Common myeloid progenitor, CD34-positive (primary cell): Measurements from ENCODE around the gene ATP8A2.

Source experiments
- CTCF ChIA-PET: fragments of 350-600 bp; sonication (Branson Sonifier 250); formaldehyde crosslinking; loops from one replicate; lab custom pipeline; 2021; ENCODE audit warnings: antibody characterized with exemption; lab: Charles Lee
- POLR2A ChIA-PET: fragments of 350-600 bp; sonication (Branson Sonifier 250); formaldehyde crosslinking; loops from one replicate; lab custom pipeline; 2021; ENCODE audit warnings: antibody characterized with exemption; lab: Charles Lee
- DNase-seq, 3 donors: peaks; one replicate each; pipeline versions ENCODE4 v3.0.0 to v3.0.0-alpha.2; 2013
- H3K27ac ChIP-seq, 2 experiments: 1 replicate in 1 of 2; 2 replicates in 1 of 2; pipeline ENCODE4 v1.7.0; 2013; ENCODE audit warnings: inconsistent platforms in 2 of 2, low read length in 2 of 2, mild to moderate bottlenecking in 2 of 2, low read depth in 1 of 2, moderate library complexity in 1 of 2; ENCODE audit not compliant: severe bottlenecking in 2 of 2, insufficient read depth in 1 of 2, poor library complexity in 1 of 2
- H3K27me3 ChIP-seq, 5 experiments: replicated peaks in 2 of 5; 1 replicate in 3 of 5; 2 replicates in 2 of 5; pipeline versions ENCODE4 v1.6.1 to v1.7.0; 2013; ENCODE audit warnings: low read length in 4 of 5, mild to moderate bottlenecking in 2 of 5, moderate library complexity in 2 of 5, inconsistent platforms in 1 of 5; ENCODE audit not compliant: insufficient read depth in 5 of 5, control insufficient read depth in 4 of 5
- H3K36me3 ChIP-seq, 4 experiments: 1 replicate in 2 of 4; 2 replicates in 2 of 4; pipeline versions ENCODE4 v1.6.1 to v1.7.0; 2013; ENCODE audit warnings: low read length in 3 of 4, control low read depth in 1 of 4, mild to moderate bottlenecking in 1 of 4; ENCODE audit not compliant: control insufficient read depth in 4 of 4, insufficient read depth in 4 of 4
- H3K4me1 ChIP-seq, 4 experiments: 1 replicate in 3 of 4; 2 replicates in 1 of 4; pipeline versions ENCODE4 v1.6.1 to v1.7.1; 2013; ENCODE audit warnings: low read length in 3 of 4, mild to moderate bottlenecking in 3 of 4, control low read depth in 1 of 4, inconsistent platforms in 1 of 4, moderate library complexity in 1 of 4; ENCODE audit not compliant: control insufficient read depth in 4 of 4, insufficient read depth in 4 of 4; ENCODE audit errors: control extremely low read depth in 1 of 4
- H3K4me3 ChIP-seq, 7 experiments: 1 replicate in 4 of 7; 2 replicates in 3 of 7; pipeline versions ENCODE4 v1.5.1 to v1.7.0; 2013; ENCODE audit warnings: mild to moderate bottlenecking in 7 of 7, low read length in 6 of 7, moderate library complexity in 6 of 7, inconsistent platforms in 2 of 7, low read depth in 2 of 7, control low read depth in 1 of 7; ENCODE audit not compliant: insufficient read depth in 4 of 7, control insufficient read depth in 1 of 7; ENCODE audit errors: extremely low read depth in 1 of 7
- H3K9me3 ChIP-seq, 5 experiments: 1 replicate in 4 of 5; 2 replicates in 1 of 5; pipeline versions ENCODE4 v1.6.1 to v1.7.1; 2013; ENCODE audit warnings: low read length in 4 of 5, mild to moderate bottlenecking in 2 of 5, inconsistent platforms in 1 of 5, low read depth in 1 of 5, moderate library complexity in 1 of 5; ENCODE audit not compliant: control insufficient read depth in 4 of 5, insufficient read depth in 2 of 5; ENCODE audit errors: control extremely low read depth in 1 of 5
- WGBS: methylation state at CpG from one replicate; pipeline ENCODE4 v1.1.5; 2013; ENCODE audit not compliant: insufficient coverage; 5-methylcytosine and 5-hydroxymethylcytosine counted together

Gene ATP8A2

DNA sequence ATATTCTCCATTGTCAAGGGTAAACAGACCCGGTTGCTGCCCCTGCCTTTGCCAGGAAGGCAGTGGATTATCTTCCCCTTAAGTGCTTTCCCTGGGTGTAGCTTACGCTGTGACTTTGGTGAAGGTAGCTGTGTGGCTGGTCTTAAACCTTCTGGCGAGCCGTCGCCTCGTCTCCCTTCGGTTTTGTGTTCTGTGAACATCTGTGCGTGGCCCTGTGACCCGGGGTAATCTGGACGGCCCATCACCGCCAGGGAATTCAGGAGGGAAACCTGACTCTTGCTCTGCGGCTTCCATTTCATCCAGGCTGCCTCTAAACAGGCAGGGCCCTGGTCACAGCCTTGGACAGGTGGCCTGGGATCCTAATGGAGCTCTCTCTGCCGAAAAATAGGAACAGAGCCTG is 601.3 kb downstream of the ATP8A2 start:
- H3K4me1 ChIP-seq, result peaks cover 0 to 3% (median 0%) of the 10 kb centered on the region in 4 experiments
- POLR2A ChIA-PET, result no interaction called here

DNA sequence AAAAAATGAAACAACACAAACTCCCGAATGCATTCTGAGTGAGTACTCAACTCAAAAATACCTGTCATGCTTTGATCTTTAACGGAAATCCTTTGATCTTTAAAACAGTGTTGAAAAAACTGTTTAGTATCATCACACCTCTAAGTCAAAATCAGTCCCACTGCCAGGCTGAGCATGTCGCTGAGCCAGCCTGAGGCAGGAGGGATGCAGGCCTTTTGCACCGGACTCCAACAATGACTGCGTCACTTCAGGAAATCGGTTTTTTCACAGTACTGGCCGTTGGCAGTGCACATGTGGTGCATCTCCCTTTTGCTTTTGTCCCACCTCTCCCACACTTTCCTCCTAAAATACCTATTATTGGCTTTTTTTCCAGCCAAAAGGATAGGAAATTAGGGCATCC is 601.8 kb downstream of the ATP8A2 start:
- peaks cover 0 to 3% (median 0%) of the 10 kb centered on the region in 4 experiments for H3K4me1 ChIP-seq
- 94% methylated on average over 7 of the region's 7 CpGs for WGBS
- ChIA-PET CTCF (no interaction called here), POLR2A (no interaction called here)
- H3K9me3 ChIP-seq, result no peaks in the 10 kb centered on the region
- no peaks in the 10 kb centered on the region for H3K36me3 ChIP-seq
- H3K27ac ChIP-seq, result no peak overlapping the region
- peaks cover 0 to 37% (median 9%) of the 10 kb centered on the region in 5 experiments for H3K27me3 ChIP-seq
- H3K4me3 ChIP-seq, result no peak overlapping the region
- DNase-seq, result no peak

More for the DNA sequence above, 601.3 kb downstream of the ATP8A2 start:
- DNase-seq, result no peak
- Histone ChIP-seq H3K27ac (no peak overlapping the region), H3K36me3 (no peaks in the 10 kb centered on the region), H3K9me3 (no peaks in the 10 kb centered on the region), H3K4me3 (no peak overlapping the region), H3K27me3 (peaks cover 0 to 32% (median 9%) of the 10 kb centered on the region in 5 experiments)
- WGBS, result 91% methylated on average over 7 of the region's 13 CpGs
- CTCF ChIA-PET, result no interaction called here

DNA sequence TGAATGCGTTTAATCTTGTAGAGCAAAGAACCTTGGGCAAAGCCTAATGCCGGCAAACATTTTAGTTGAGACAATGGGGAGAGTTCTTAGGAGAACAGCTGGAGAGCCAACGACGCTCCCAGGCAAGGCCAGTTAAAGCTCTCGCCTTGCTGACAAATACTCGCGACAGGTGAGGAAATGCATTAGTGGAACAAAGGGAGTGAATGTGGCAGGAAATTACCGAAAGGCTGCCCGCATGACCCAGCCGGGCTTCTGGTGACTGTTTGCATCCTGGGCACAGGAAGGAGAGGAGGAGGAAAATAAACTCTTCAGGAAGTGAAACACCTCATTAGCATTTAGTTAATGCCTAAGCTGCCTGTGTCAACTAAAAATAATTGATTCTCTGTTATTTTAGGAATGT is 605.4 kb downstream of the ATP8A2 start:
- Histone ChIP-seq H3K9me3 (no peaks in the 10 kb centered on the region), H3K36me3 (no peaks in the 10 kb centered on the region), H3K27me3 (peaks cover 0 to 37% (median 6%) of the 10 kb centered on the region in 5 experiments), H3K4me1 (peaks cover 0 to 3% (median 0%) of the 10 kb centered on the region in 4 experiments), H3K4me3 (no peak overlapping the region), H3K27ac (no peak overlapping the region)
- 8% methylated on average over 8 of the region's 10 CpGs for WGBS
- ChIA-PET POLR2A (no interaction called here), CTCF (interaction anchor here (0.6 kb wide), 1 partner anchor 12 kb away, joined by 3 read pairs; no protein-coding TSS in a partner anchor)
- no peak for DNase-seq

DNA sequence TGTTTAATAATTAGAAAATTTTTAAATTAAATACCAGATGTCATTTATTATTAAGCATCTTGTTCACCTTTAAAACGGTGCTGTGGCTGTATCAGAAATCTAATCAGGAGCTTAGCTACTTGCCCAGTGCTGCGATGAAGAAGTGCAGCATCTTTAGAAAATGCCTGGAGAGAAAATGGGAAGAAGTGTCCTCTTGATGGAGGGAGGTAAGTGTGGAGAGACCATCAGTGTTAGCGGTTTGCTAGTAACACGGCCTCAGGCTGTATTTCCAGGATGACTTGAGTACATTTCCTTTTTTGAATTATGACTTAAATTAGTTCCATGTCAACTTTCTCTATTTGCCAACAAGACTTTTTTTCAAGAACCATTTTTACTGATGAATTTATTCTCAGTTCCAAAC is 605.9 kb downstream of the ATP8A2 start:
- POLR2A ChIA-PET, result no interaction called here
- Histone ChIP-seq H3K27ac (no peak overlapping the region), H3K9me3 (no peaks in the 10 kb centered on the region), H3K36me3 (no peaks in the 10 kb centered on the region), H3K4me3 (no peak overlapping the region), H3K4me1 (peaks cover 0 to 3% (median 0%) of the 10 kb centered on the region in 4 experiments), H3K27me3 (peaks cover 0 to 37% (median 6%) of the 10 kb centered on the region in 5 experiments)
- WGBS, result 59% methylated on average over 2 of the region's 4 CpGs
- no peak for DNase-seq
- CTCF ChIA-PET, result no interaction called here

DNA sequence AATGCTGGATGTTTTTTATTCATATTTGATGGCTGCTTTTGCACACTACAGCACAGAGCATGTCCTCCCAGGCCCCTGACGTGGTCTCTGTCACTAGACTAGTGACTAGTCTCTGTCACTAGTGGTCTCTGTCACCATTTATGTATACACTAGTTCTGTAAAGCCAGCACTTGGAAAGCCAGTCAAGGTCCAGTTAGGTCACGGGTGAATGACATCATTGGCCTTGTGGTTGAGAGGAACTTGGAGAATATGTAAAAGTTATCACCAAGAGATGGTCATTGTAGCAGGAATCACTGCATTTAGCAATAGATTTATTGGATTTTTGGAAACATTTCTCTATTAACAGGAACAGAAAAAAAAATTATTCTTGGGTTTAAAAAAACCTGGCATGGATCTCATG is 607.2 kb downstream of the ATP8A2 start:
- CTCF ChIA-PET, result no interaction called here
- no peak for DNase-seq
- WGBS, result 100% methylated on average over 1 of the region's 2 CpGs
- Histone ChIP-seq H3K36me3 (no peaks in the 10 kb centered on the region), H3K9me3 (no peaks in the 10 kb centered on the region), H3K27ac (no peak overlapping the region), H3K4me3 (no peak overlapping the region), H3K27me3 (peaks cover 0 to 37% (median 6%) of the 10 kb centered on the region in 5 experiments), H3K4me1 (peaks cover 0 to 3% (median 0%) of the 10 kb centered on the region in 4 experiments)
- POLR2A ChIA-PET, result no interaction called here

DNA sequence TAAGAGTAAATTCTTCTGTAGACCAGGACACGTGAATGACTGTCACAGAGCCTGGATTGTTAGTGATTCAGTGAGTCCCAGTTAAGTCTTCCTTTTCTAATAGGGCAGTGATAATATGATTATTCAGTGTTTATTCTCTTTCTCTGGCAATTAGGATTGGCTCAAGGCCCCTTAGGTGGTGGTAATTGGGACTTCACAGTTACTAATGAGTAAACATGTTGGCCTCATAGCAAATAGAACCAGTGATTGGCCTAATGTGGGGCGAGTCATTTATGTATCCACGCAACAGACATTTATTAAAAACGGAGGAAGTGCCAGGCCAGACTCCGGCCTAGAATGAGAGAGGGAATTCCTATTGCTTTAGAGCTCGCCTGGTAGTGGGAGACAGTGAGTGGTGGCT is 607.6 kb downstream of the ATP8A2 start:
- Histone ChIP-seq H3K36me3 (no peaks in the 10 kb centered on the region), H3K4me3 (no peak overlapping the region), H3K27ac (no peak overlapping the region), H3K27me3 (peaks cover 0 to 37% (median 6%) of the 10 kb centered on the region in 5 experiments), H3K9me3 (no peaks in the 10 kb centered on the region), H3K4me1 (peaks cover 0 to 3% (median 0%) of the 10 kb centered on the region in 4 experiments)
- DNase-seq, result no peak
- ChIA-PET CTCF (no interaction called here), POLR2A (no interaction called here)
- WGBS, result 95% methylated on average over 6 of the region's 6 CpGs

DNA sequence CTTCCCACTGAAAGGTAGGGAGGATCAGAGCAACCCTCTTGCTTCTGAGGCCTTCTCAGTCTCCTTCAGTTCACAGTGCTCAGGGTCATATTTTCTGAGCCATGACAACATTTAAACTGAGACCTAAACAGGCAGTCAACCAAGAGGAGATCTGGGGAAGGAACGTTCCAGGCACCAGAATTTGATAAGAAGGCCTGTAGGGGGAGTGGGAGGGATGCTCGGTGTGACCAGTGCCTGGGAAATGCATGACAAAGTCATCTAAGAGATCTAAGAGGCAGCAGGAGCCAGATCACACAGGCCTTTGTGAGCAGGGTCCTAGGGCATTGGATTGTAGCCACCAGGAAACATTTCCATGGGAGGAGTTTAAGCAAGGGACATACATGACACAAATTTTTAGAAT is 608.5 kb downstream of the ATP8A2 start:
- Histone ChIP-seq H3K4me1 (peaks cover 0 to 3% (median 0%) of the 10 kb centered on the region in 4 experiments), H3K36me3 (no peaks in the 10 kb centered on the region), H3K27me3 (peaks cover 0 to 30% (median 6%) of the 10 kb centered on the region in 5 experiments), H3K4me3 (no peak overlapping the region), H3K27ac (no peak overlapping the region), H3K9me3 (no peaks in the 10 kb centered on the region)
- 29% methylated on average over 1 of the region's 2 CpGs for WGBS
- CTCF ChIA-PET, result no interaction called here
- POLR2A ChIA-PET, result no interaction called here
- peak; percentile 12 to 44 (median 36) for DNase-seq
